ENCODE data around the gene SRC.

Gene SRC

GRCh38 chr20:37351689-37352607, 6.0 kb downstream of the SRC start:
- H3K27ac ChIP-seq (replicated peaks) = no peak overlapping the region
- TF ChIP-seq SPI1 (IDR thresholded peaks at IDR 0.05; ENCODE audit: borderline replicate concordance, low read depth) = no peak
- no peak for TF ChIP-seq REST (IDR thresholded peaks at IDR 0.05; ENCODE audit: insufficient replicate concordance, low read depth)
- TF ChIP-seq POLR2AphosphoS5 (IDR thresholded peaks at IDR 0.05; ENCODE audit: low read depth) = no peak
- TF ChIP-seq CTCF (IDR thresholded peaks at IDR 0.05; ENCODE audit: insufficient read depth, low read length) = no peak
- no peak for TF ChIP-seq GABPA (IDR thresholded peaks at IDR 0.05; ENCODE audit: low read depth)

GRCh38 chr20:37352608-37352980, 6.7 kb downstream of the SRC start:
- H3K4me3 ChIP-seq (replicated peaks; ENCODE audit: insufficient read depth, low read length) = no peak overlapping the region
- H3K27ac ChIP-seq (replicated peaks) = no peak overlapping the region
- DNase-seq (ENCODE audit: low read depth in 1 of 2, low spot score in 1 of 2) = no peak
- H3K27me3 ChIP-seq (ENCODE audit: insufficient read depth, poor library complexity, severe bottlenecking) = no peaks in the 10 kb centered on the region
- TF ChIP-seq POLR2AphosphoS5 (IDR thresholded peaks at IDR 0.05; ENCODE audit: low read depth) (no peak), SPI1 (IDR thresholded peaks at IDR 0.05; ENCODE audit: borderline replicate concordance, low read depth) (no peak), GABPA (IDR thresholded peaks at IDR 0.05; ENCODE audit: low read depth) (no peak), CTCF (IDR thresholded peaks at IDR 0.05; ENCODE audit: insufficient read depth, low read length) (no peak), REST (IDR thresholded peaks at IDR 0.05; ENCODE audit: insufficient replicate concordance, low read depth) (no peak)

More at GRCh38 chr20:37351689-37352607, 6.0 kb downstream of the SRC start:
- no peak for DNase-seq (ENCODE audit: low read depth in 1 of 2, low spot score in 1 of 2)
- Histone ChIP-seq H3K4me3 (replicated peaks; ENCODE audit: insufficient read depth, low read length) (no peak overlapping the region), H3K27me3 (ENCODE audit: insufficient read depth, poor library complexity, severe bottlenecking) (no peaks in the 10 kb centered on the region)

GRCh38 chr20:37353285-37353849, 7.4 kb downstream of the SRC start:
- TF ChIP-seq REST (IDR thresholded peaks at IDR 0.05; ENCODE audit: insufficient replicate concordance, low read depth) = no peak
- TF ChIP-seq CTCF (IDR thresholded peaks at IDR 0.05; ENCODE audit: insufficient read depth, low read length) = no peak
- H3K27me3 ChIP-seq (ENCODE audit: insufficient read depth, poor library complexity, severe bottlenecking) = no peaks in the 10 kb centered on the region
- DNase-seq (ENCODE audit: low read depth in 1 of 2, low spot score in 1 of 2) = no peak
- no peak overlapping the region for H3K27ac ChIP-seq (replicated peaks)
- no peak overlapping the region for H3K4me3 ChIP-seq (replicated peaks; ENCODE audit: insufficient read depth, low read length)

Measured in HL-60 (cell line).